Left ventricle myocardium inferior (tissue), 1 donor: ENCODE results near the gene MEOX1. TPM values are rescaled to one million over a fixed set of nuclear protein-coding genes. Genes with fewer than 3 reads are reported as not detected.

Experiments
- DNase-seq: peaks from one replicate; pipeline ENCODE4 v3.0.0-alpha.2; 2020
- H3K27ac ChIP-seq: fragments of 200-600 bp; replicated peaks from 2 replicates; pipeline ENCODE4 v1.8.0; 2021
- H3K27me3 ChIP-seq: fragments of 200-600 bp; 2 replicates; pipeline ENCODE4 v1.8.0; 2021; ENCODE audit warnings: low read depth
- H3K36me3 ChIP-seq: fragments of 200-600 bp; 2 replicates; pipeline ENCODE4 v1.8.0; 2021
- H3K4me1 ChIP-seq: fragments of 200-600 bp; 2 replicates; pipeline ENCODE4 v1.8.0; 2021
- H3K4me3 ChIP-seq: fragments of 200-600 bp; 2 replicates; pipeline ENCODE4 v1.8.0; 2021; ENCODE audit warnings: mild to moderate bottlenecking, moderate library complexity
- H3K9me3 ChIP-seq: fragments of 200-600 bp; replicated peaks from 2 replicates; pipeline ENCODE4 v1.8.0; 2021
- intact Hi-C: fragments of 100-400 bp; cut with micrococcal nuclease; formaldehyde crosslinking; loops from one replicate; pipeline ENCODE4 v1.11.0; 2022
- total RNA-seq: library from RNA; stranded (reverse); fragmentation: NEBNext Ultra II Directional; extraction: Animal tissue kit (Norgen Biotek cat#: 25700); gene quantifications from one replicate; pipeline ENCODE4 v1.2.1, GENCODE V29; 2021
- TF ChIP-seq, protein P1 (sequence below): fragments of 200-600 bp; IDR thresholded peaks from 2 replicates; pipeline ENCODE4 v1.8.0; 2021; ENCODE audit warnings: antibody characterized with exemption, mild to moderate bottlenecking, borderline replicate concordance
- donor health status: DM: no; HTN: yes; CAD: no; lungs with severe emphysema.

Gene MEOX1
- total RNA-seq, 1 donor from 2014 or later = 8.4 TPM

DNA sequence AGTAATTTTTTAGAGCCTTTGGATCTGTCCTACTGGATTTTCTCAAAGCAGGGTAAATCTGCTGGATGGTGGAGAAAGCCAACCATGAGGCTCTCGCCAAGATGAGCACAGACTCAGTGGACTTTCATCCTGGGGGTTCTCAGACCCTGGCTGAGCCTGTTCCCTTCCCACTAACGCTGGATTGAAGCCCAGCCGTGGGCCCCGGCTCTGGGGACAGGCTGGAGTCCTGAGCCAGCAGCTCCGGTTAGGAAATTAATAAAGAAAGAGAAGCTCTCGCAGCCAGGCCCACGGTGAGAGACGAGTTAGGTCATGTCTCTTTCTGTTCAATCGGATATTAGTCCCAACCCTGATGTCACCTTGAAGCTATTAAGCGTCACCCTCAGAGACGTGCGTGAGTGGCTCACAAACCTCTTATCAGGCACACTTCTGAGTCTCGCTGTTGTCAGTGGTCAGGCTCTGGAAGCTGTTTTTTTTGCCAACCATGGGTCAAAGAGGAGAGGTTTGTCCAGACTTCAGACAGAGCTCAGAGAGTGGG, 27.1 kb downstream of the MEOX1 start:
- peaks cover 24% of the 10 kb centered on the region for H3K4me1 ChIP-seq
- TF ChIP-seq, protein P1, sequence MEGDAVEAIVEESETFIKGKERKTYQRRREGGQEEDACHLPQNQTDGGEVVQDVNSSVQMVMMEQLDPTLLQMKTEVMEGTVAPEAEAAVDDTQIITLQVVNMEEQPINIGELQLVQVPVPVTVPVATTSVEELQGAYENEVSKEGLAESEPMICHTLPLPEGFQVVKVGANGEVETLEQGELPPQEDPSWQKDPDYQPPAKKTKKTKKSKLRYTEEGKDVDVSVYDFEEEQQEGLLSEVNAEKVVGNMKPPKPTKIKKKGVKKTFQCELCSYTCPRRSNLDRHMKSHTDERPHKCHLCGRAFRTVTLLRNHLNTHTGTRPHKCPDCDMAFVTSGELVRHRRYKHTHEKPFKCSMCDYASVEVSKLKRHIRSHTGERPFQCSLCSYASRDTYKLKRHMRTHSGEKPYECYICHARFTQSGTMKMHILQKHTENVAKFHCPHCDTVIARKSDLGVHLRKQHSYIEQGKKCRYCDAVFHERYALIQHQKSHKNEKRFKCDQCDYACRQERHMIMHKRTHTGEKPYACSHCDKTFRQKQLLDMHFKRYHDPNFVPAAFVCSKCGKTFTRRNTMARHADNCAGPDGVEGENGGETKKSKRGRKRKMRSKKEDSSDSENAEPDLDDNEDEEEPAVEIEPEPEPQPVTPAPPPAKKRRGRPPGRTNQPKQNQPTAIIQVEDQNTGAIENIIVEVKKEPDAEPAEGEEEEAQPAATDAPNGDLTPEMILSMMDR = no peak
- peak overlapping the region; percentile 54 for H3K27ac ChIP-seq
- no peaks in the 10 kb centered on the region for H3K27me3 ChIP-seq
- intact Hi-C loops = no loop called here
- H3K36me3 ChIP-seq = no peaks in the 10 kb centered on the region
- peak; percentile 58 for DNase-seq
- no peaks in the 10 kb centered on the region for H3K9me3 ChIP-seq
- H3K4me3 ChIP-seq = no peak overlapping the region

DNA sequence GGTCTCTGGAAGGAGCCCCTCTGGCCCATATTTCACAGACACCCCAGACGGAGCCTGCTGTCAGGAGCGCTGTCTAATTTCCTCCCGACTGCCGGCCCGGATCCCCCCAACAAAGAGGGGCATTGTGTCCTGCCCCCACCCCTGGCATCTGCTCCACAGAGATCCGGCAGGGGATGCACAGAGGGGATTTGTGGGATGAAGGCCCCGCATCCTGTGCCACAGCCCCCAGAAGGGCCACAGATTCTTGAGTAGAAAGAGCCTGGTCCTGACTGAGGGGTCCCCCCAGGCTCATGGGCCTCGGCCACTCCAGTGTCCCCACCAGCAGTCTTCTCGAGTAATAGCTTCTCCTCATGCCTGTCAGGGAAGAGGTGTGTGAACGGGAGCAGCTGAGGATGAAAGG, 29.5 kb downstream of the MEOX1 start:
- H3K27me3 ChIP-seq = peaks cover 6% of the 10 kb centered on the region
- TF ChIP-seq, protein P1 = no peak
- no peak overlapping the region for H3K4me3 ChIP-seq
- H3K27ac ChIP-seq = no peak overlapping the region
- H3K36me3 ChIP-seq = no peaks in the 10 kb centered on the region
- H3K4me1 ChIP-seq = peaks cover 37% of the 10 kb centered on the region
- DNase-seq = no peak
- intact Hi-C loops = no loop called here
- H3K9me3 ChIP-seq = no peaks in the 10 kb centered on the region

DNA sequence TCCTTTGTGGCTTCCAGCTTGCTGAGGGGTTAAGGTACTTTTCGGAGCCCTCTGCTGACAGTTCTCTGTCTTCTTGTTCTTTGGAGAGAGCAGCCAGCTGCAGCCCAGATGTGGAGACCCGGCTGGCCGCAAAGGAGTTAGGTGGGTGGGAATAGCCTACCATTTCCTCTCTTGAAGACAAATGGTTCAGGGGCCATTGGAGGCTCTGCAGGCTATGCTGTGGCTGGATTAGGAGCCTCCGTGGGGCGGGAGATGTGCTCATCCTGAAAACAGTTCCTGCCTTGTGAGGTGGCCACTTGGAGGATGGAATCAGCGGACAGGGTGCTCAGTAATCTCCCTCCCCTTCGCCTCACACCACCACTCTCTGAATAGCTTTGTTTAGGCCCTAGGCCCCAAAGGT, 30.3 kb downstream of the MEOX1 start:
- TF ChIP-seq, protein P1 = no peak
- DNase-seq = no peak
- intact Hi-C loops = no loop called here
- H3K4me1 ChIP-seq = peaks cover 38% of the 10 kb centered on the region
- H3K36me3 ChIP-seq = no peaks in the 10 kb centered on the region
- peaks cover 13% of the 10 kb centered on the region for H3K27me3 ChIP-seq
- no peak overlapping the region for H3K27ac ChIP-seq
- H3K9me3 ChIP-seq = no peaks in the 10 kb centered on the region
- H3K4me3 ChIP-seq = no peak overlapping the region

DNA sequence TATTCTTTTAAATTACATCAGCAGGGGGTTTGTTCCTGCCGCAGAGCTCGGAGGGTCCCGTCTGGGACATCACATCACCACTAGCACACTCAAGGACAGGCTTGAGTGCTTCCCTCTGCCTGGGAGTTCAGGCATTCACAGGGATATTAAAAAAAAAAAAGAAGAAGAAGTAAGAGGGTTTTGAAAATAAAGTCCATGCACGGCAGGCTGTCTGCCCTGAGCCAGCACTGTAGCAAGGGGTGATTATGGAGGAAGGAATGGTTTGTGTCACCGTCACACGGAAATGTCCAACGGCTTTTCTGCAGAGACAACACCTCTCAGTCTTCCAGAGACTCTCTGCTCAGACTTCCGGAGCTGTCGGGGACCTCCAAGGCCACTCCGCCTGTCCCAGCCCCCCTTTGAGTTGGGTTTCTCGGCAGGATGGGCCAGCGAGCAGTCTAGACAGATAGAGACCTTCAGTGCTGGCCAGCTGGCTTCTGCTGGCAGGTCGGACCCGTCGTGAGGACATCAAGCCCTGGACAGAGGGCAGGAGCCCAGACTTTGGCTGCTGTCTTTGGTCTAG, 33.6 kb downstream of the MEOX1 start:
- intact Hi-C loops = no loop called here
- TF ChIP-seq, protein P1 = no peak
- Histone ChIP-seq H3K4me3 (no peak overlapping the region), H3K27me3 (peaks cover 16% of the 10 kb centered on the region), H3K27ac (peak overlapping the region; percentile 27), H3K36me3 (no peaks in the 10 kb centered on the region), H3K9me3 (no peaks in the 10 kb centered on the region), H3K4me1 (peaks cover 24% of the 10 kb centered on the region)
- peak; percentile 38 for DNase-seq

DNA sequence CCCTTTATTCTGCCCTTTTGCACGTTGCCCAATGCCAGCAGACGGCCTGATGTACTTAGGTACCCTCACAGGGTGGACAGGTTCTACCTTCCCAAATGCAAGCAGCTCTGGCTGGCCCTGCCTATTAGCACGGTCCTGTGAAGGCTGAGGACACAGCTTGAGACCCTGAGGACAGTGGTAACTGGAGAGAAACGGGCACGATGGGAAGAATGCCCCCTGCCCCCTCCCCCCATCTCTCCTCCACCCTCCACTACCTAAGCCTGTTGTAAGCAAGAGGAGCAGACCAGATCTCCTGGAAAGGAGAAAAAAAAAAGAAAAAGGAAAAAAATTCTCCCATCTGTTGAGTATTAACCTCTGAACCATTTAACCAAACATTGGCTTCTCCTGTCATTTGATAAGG, 34.1 kb downstream of the MEOX1 start:
- no peak overlapping the region for H3K27ac ChIP-seq
- TF ChIP-seq, protein P1 = no peak
- H3K27me3 ChIP-seq = peaks cover 16% of the 10 kb centered on the region
- no peaks in the 10 kb centered on the region for H3K9me3 ChIP-seq
- H3K4me3 ChIP-seq = no peak overlapping the region
- H3K4me1 ChIP-seq = peaks cover 19% of the 10 kb centered on the region
- H3K36me3 ChIP-seq = no peaks in the 10 kb centered on the region
- DNase-seq = no peak
- intact Hi-C loops = no loop called here
